ENCODE measurements around the gene CACUL1.

The CACUL1 gene

DNA sequence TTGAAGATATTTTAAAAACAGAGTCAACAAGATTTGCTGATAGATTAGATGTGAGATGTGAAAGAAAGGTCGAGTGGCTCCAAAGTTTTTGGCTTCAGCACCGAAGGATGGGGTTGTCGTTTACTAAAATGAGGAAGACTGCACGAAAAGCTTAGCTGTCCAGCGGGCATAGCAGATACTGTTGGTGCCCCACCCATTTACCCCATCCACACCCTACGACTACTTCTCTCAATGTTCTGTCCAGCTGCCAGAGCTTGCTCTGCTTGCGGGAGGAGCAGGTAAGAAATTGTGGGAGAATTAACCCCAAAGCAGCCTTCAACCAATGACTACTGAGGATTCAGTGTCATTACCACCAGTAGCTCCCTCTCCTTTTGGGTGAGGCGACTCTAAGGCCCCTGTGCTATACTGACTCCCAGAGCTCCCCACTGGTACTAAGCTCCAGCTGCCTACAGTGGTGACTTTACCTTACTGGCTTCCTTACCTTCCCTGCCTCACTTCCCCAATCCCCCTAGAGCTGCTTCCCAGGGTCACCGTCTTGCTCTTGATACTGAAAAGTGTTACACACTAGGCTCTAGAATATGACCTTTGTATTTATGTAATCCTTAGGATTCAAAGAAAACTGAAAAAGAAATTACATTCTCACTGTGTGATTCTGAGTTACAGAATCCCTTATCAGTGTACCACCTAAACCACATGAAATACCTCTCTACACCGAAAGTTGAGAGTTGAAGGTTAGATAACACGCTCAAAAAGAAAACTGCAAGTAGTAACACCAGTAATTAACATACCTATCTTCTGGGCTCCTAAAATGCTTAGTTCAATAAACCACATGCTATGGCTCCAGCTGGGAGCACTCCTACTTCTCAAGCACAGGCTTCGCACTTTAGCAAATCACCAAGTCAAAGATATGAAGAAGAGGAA, 22.3 kb downstream of the CACUL1 start:
- DNase-seq = peak; percentile 64

DNA sequence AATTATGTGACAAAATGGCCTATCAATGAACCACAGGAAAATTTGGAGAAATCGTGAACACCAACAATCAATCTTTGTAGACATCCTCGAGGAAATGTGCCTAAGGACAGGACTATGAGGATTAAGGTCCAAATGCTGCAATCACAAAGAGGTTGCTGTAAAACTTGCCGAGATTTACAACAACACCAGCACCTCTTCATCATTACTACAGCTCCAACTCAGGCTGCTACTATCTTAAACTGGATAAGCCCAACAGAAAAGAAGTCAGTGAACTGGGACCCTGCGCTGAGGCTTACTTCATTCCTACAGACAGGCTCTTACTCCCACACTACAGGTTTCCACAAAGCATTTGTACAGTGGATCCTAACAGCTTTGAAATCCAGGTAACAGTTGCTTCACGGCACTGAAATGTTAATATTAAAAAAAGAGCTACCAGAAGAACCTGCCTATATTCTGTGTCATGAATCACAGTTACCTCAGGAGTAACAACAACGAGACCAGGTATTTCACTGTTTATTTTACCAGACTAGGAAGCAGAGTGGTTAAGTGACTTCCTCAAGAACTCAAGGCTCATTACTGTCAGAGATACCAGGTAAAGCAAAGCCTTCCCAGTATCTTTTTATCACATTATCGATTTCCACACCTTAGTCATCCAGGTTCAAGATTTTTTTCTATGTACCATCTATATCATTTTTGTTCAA, 23.9 kb downstream of the CACUL1 start:
- no peak for DNase-seq

DNA sequence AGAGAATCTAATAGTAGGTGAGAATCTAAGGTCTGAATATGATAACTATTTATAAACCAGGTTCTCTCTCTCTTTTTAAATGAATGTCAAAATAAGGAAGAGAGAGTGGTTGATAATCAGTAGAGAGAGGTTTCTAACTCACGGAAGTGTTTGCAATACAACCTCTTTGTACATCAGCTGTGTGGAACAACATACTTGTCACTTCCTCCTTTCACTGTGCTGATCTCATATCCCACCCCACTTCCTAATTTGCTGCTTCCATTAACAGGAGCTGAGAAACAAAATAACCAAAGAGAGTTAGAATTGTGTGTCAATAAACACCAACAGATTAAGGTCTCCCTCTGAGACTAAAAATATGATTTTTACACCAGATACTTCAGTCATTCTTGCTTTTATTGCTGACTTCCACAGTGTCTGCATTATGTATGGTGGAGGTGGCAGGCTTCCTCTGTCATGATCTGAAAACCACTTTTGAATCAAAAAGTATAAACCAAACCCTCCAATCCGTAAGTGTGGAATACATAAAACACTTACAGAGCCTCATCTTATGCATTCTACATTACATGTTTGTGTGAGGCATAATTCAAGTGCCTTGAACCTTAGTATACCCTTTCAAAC, 25.0 kb downstream of the CACUL1 start:
- DNase-seq = no peak

- no peak for DNase-seq
Observed at GRCh38 chr10:118729200-118729599, 25.6 kb downstream of the CACUL1 start.

DNA sequence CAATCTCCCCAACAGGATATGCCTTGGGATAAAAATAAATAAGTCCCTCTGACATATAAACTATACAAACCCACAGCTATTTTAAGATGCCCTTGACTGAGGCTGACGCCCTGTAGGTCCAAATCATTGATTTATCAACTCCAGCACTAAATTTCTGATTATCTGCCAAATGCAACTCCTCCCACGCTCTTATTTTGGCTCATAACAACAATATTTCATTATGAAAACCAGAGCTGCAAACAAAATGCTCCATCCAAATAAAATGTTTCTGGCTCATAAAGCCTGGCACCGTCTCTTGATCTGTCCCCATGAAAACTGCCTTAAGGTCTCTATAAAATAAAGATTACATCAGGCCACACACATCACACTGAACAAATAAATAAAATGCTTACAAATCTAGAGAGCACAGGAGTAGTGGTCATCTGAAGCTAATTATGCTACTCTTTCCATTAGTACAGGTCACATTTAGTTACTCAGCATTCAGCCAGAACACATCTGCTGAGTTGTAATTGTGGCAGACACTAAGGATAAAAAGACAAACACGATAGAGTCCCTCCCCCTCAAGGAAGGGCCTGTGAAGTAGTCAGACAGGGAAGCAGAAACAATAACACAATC, 28.8 kb downstream of the CACUL1 start:
- DNase-seq = no peak

- no peak for DNase-seq
Observed at GRCh38 chr10:118723466-118723865, 31.3 kb downstream of the CACUL1 start.

GRCh38 chr10:118721539-118721876, 33.3 kb downstream of the CACUL1 start:
- no peak for DNase-seq

DNA sequence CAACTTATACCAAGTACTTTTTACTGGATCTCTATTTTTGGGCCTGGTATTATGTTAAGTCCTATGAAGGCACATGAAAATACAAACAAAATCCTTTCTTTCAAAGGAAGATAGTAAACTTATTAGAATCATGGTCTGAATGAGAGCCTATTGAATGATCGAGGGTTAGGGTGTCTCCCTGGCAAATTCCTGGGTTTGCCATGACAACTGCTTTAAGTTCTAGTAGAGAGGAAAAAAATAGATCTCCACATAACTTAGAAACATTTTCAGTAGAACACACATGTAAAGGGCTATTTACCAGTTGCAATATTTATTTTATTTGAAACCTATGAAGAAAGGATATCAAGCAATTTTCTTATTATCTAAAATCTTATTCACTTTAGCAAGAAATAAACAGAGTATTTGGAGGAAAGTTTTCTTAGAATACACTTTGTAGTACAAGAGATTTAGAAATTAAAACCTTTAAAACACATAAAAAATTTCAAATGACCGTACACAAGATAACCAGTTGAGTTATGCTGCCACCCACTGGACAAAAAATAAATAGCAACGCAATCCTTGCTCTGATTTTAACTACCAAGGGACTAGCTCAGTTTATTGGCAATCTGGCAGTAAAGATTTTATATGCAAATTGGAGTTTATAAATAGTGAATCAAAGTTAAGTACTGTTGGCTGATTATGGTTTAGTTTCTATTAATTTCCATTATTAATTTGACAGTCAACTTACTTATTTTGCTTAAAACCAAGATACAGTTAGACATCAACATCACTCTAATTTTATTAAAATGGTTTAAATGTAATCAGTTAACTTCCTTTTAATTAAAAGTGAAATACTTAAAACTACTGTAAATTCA, 33.9 kb downstream of the CACUL1 start:
- peak; percentile 72 for DNase-seq

- no peak for DNase-seq
Observed at GRCh38 chr10:118714366-118714765, 40.4 kb downstream of the CACUL1 start.

GRCh38 chr10:118712930-118713634, 41.7 kb downstream of the CACUL1 start:
- DNase-seq = no peak

DNA sequence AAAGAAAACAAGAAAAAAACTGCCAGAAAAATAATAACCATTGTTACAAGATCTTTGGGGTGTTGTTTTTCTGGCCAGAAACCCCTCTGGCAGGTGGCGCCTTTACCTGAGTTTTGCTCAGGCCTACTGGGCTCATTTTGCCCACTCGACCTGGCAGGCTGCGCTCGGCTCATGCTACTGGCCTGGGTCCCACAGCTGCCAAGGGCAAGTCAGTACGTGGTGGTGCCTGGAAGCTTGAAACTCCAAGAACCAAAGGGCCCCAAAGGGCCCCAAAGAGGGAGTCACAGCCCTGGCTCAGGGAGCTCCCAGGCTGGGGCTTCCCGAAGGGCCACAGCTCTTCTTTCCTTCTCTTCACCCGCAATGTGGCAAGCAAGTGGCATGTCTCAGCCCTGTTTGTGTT, 42.7 kb downstream of the CACUL1 start:
- DNase-seq = no peak

DNA sequence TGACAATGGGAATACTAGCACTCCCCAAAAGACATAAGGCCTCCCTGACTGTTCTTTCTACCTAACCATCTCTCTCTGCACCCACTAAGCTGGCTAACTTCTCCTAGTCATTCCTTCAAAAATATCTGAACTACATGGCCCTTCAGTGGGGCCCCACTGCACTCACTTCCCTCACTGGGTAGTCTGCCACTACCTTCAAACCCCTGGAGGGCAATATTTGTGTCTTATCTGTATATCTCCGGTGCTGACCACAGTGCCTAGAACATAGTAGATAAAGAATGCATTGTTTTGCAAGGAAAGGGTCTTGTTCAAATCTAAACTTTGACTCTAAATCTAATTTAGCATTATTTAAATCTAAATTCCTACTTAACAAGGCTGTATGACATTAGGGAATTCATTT, 44.3 kb downstream of the CACUL1 start:
- DNase-seq = no peak

DNA sequence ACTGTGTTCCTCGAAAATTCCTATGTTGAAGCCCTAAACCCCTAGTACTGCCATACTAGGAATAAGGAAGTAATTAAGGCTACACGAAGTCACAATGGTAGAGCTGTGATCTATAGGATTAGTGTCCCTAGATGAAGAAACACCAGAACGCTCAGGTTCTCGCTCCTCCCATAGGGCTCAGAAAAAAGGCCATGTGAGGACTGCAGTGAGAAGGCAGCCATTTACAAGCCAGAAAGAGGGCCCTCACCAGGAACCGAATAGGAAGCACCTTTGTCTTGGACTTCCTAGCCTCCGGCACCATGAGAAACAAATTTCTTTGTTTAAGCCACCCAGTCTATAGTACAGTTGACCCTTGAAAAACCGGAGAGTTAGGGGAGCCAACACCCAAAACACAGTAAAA, 46.2 kb downstream of the CACUL1 start:
- no peak for DNase-seq

GRCh38 chr10:118704711-118705110, 50.1 kb downstream of the CACUL1 start:
- no peak for DNase-seq

GRCh38 chr10:118701529-118702323, 53.0 kb downstream of the CACUL1 start:
- DNase-seq = no peak

DNA sequence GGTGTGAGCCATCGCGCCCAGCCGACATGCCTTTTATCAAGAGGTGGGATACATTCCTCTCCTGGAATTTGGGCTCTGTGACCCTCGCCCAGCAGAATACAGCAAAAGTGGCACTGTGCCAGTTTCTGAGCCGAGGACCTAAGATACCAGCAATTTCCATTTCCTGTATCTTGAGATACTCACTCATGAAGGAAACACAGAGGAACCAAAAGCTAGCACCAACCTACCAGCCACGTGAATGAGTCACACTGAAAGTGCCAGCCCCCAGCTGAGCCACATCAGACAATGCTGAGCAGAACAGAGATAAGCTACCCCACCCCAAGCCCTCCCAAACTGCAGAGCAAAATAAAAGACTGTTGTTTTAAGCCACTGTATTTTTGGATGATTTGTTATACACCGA, 56.3 kb downstream of the CACUL1 start:
- DNase-seq = peak; percentile 84

DNA sequence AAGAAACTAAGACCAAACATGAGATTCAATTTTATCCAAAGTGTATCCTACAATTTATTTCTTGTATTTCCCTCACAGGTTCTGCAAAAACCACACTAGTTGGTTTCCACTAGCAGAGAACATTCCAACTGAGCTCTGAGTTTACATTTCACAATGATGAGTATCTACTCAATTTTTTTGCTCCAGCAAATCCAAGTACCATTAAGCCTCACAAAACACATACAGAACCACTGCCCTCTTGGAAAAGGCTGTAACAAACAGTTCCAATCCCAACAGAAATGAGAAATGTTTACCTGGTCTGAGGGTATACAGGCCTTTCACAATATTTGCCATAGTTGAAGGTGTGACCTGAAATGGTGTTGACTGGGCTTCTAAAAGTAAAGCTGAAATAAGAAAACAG, 59.9 kb downstream of the CACUL1 start:
- no peak for DNase-seq

GRCh38 chr10:118692872-118693271, 61.9 kb downstream of the CACUL1 start:
- no peak for DNase-seq

GRCh38 chr10:118689070-118689858, 65.5 kb downstream of the CACUL1 start:
- no peak for DNase-seq

GRCh38 chr10:118687472-118687871, 67.3 kb downstream of the CACUL1 start:
- no peak for DNase-seq

Measured in activated CD8-positive, alpha-beta memory T cell treated with anti-CD3 and anti-CD28 coated beads for 24 hours (primary cell).